Stimulated activated CD4-positive, alpha-beta T cell treated with anti-CD3 and anti-CD28 coated beads, TNF-alpha, amount 100 ng/mL, for 4 hours (primary cell): ENCODE data around the gene CDADC1.
A peak's percentile ranks its signal among the peaks of the same experiment; 100 is the strongest.

Experiments used
- DNase-seq, 3 experiments: peaks; one replicate each; pipeline ENCODE4 v3.0.0-alpha.2; 2020; ENCODE audit warnings: low read depth in 3 of 3

CDADC1 gene

GRCh38 chr13:49247643-49248621 lies at the start of gene CDADC1:
Gene CDADC1, plus strand, starts transcription at chr13:49247925. Its CDS starts 113 bp downstream, at chr13:49248038.
- peak; percentile 70 to 82 (median 76) for DNase-seq

- DNase-seq, result no peak
Observed at GRCh38 chr13:49206641-49207040, 41.1 kb upstream of the CDADC1 start.

GRCh38 chr13:49208619-49209018 lies 39.1 kb upstream of the CDADC1 start:
- DNase-seq, result no peak

- no peak for DNase-seq
Observed at GRCh38 chr13:49210114-49210513, 37.6 kb upstream of the CDADC1 start.

- no peak for DNase-seq
Observed at GRCh38 chr13:49210669-49211068, 37.1 kb upstream of the CDADC1 start.

- DNase-seq, result no peak
Observed at GRCh38 chr13:49213539-49213938, 34.2 kb upstream of the CDADC1 start.

- no peak for DNase-seq
Observed at GRCh38 chr13:49213997-49214916, 33.5 kb upstream of the CDADC1 start.

- DNase-seq, result peak in 1 of 3 experiments; percentile 9
Observed at GRCh38 chr13:49214917-49215376, 32.8 kb upstream of the CDADC1 start.

- no peak for DNase-seq
Observed at GRCh38 chr13:49216334-49216733, 31.4 kb upstream of the CDADC1 start.

- no peak for DNase-seq
Observed at GRCh38 chr13:49217962-49218492, 29.7 kb upstream of the CDADC1 start.

- DNase-seq, result no peak
Observed at GRCh38 chr13:49218493-49219051, 29.2 kb upstream of the CDADC1 start.

- DNase-seq, result no peak
Observed at GRCh38 chr13:49219647-49220035, 28.1 kb upstream of the CDADC1 start.

GRCh38 chr13:49220036-49220855 lies 27.5 kb upstream of the CDADC1 start, which contains the start of gene MLNR:
Gene MLNR, plus strand, starts transcription at chr13:49220338. Its CDS starts 0 bp downstream, at chr13:49220338.
- peak in 1 of 3 experiments; percentile 11 for DNase-seq

GRCh38 chr13:49220856-49221589 lies 26.7 kb upstream of the CDADC1 start:
- DNase-seq, result no peak

GRCh38 chr13:49221590-49221965 lies 26.1 kb upstream of the CDADC1 start:
- no peak for DNase-seq

- DNase-seq, result no peak
Observed at GRCh38 chr13:49225223-49226042, 22.3 kb upstream of the CDADC1 start.

GRCh38 chr13:49226613-49227012 lies 21.1 kb upstream of the CDADC1 start:
- no peak for DNase-seq

- no peak for DNase-seq
Observed at GRCh38 chr13:49234741-49235140, 13.0 kb upstream of the CDADC1 start.

- DNase-seq, result no peak
Observed at GRCh38 chr13:49235856-49236431, 11.8 kb upstream of the CDADC1 start.
